ENCODE data around the gene NUDCD2. TPM values are rescaled to one million over a fixed set of nuclear protein-coding genes. Genes with fewer than 3 reads are reported as not detected.
"Not testable (repeated sequence)": the region's sequence is repeated elsewhere in the genome, so short reads cannot be mapped to it uniquely, and the experiment has no call there.

NUDCD2 gene
- total and polyA plus RNA-seq, 7 experiments from 2014 or later: 17.9 to 62.8 (median 27.5) TPM

- Histone ChIP-seq H3K27ac (ENCODE audit: low read depth, low read length) (peak overlapping the region; percentile 96), H3K9me3 (ENCODE audit: control insufficient read depth in 2 of 3, low read length in 3 of 3) (no peaks in the 10 kb centered on the region), H3K4me1 (ENCODE audit: control insufficient read depth in 2 of 2, insufficient read depth in 2 of 2, low read length in 2 of 2) (peaks cover 24 to 28% of the 10 kb centered on the region in 2 donors), H3K36me3 (ENCODE audit: control insufficient read depth in 2 of 3, insufficient read depth in 3 of 3, low read length in 3 of 3) (peaks cover 0 to 6% (median 0%) of the 10 kb centered on the region in 3 experiments), H3K27me3 (ENCODE audit: control insufficient read depth in 2 of 2, insufficient read depth in 2 of 2, low read length in 2 of 2) (peaks cover 0 to 5% of the 10 kb centered on the region in 2 donors), H3K4me3 (ENCODE audit: low read length) (peak overlapping the region; percentile 84)
- Mint-ChIP-seq H3K27ac (peak overlapping the region; percentile 79 to 99 (median 93)), H3K9me3 (no peaks in the 10 kb centered on the region), H3K27me3 (peaks cover 0 to 22% (median 4%) of the 10 kb centered on the region in 5 donors), H3K4me3 (peak overlapping the region; percentile 86 to 97 (median 95)), H3K4me1 (peaks cover 20 to 51% (median 47%) of the 10 kb centered on the region in 7 donors), H3K36me3 (peaks cover 0 to 18% (median 0%) of the 10 kb centered on the region in 5 donors)
- ATAC-seq: no peak
- no peak for DNase-seq
- ChIA-PET CTCF (no interaction called here), POLR2A (no interaction called here)
- intact Hi-C loops (cut with micrococcal nuclease): no loop called here
Observed at GRCh38 chr5:163436515-163436914, 23.4 kb downstream of the NUDCD2 start.

GRCh38 chr5:163434401-163434866, 25.5 kb downstream of the NUDCD2 start:
- H3K4me3 Mint-ChIP-seq: peak overlapping the region in 2 of 10 donors; percentile 27 to 61

GRCh38 chr5:163433271-163433670, 26.6 kb downstream of the NUDCD2 start:
- Histone ChIP-seq H3K4me3 (ENCODE audit: low read length) (no peak overlapping the region), H3K27me3 (ENCODE audit: control insufficient read depth in 2 of 2, insufficient read depth in 2 of 2, low read length in 2 of 2) (peaks cover 0 to 5% of the 10 kb centered on the region in 2 donors), H3K9me3 (ENCODE audit: control insufficient read depth in 2 of 3, low read length in 3 of 3) (no peaks in the 10 kb centered on the region), H3K4me1 (ENCODE audit: control insufficient read depth in 2 of 2, insufficient read depth in 2 of 2, low read length in 2 of 2) (peaks cover 3 to 5% of the 10 kb centered on the region in 2 donors), H3K36me3 (ENCODE audit: control insufficient read depth in 2 of 3, insufficient read depth in 3 of 3, low read length in 3 of 3) (peaks cover 0 to 6% (median 0%) of the 10 kb centered on the region in 3 experiments), H3K27ac (ENCODE audit: low read depth, low read length) (no peak overlapping the region)
- Mint-ChIP-seq H3K27me3 (peaks cover 0 to 24% (median 4%) of the 10 kb centered on the region in 5 donors), H3K4me1 (peaks cover 4 to 20% (median 16%) of the 10 kb centered on the region in 7 donors), H3K27ac (peak overlapping the region in 1 of 9 donors; percentile 29), H3K9me3 (no peaks in the 10 kb centered on the region), H3K36me3 (peaks cover 0 to 4% (median 0%) of the 10 kb centered on the region in 5 donors), H3K4me3 (no peak overlapping the region)
- ATAC-seq (no peak), DNase-seq (no peak)
- ChIA-PET CTCF (no interaction called here), POLR2A (no interaction called here)
- intact Hi-C loops (cut with micrococcal nuclease): no loop called here

More at GRCh38 chr5:163434401-163434866, 25.5 kb downstream of the NUDCD2 start:
- no peaks in the 10 kb centered on the region for H3K9me3 Mint-ChIP-seq
- DNase-seq: no peak
- ChIA-PET CTCF (no interaction called here), POLR2A (no interaction called here)
- Histone ChIP-seq H3K9me3 (ENCODE audit: control insufficient read depth in 2 of 3, low read length in 3 of 3) (no peaks in the 10 kb centered on the region), H3K27me3 (ENCODE audit: control insufficient read depth in 2 of 2, insufficient read depth in 2 of 2, low read length in 2 of 2) (peaks cover 0 to 5% of the 10 kb centered on the region in 2 donors), H3K4me3 (ENCODE audit: low read length) (no peak overlapping the region), H3K36me3 (ENCODE audit: control insufficient read depth in 2 of 3, insufficient read depth in 3 of 3, low read length in 3 of 3) (peaks cover 0 to 6% (median 0%) of the 10 kb centered on the region in 3 experiments), H3K27ac (ENCODE audit: low read depth, low read length) (no peak overlapping the region), H3K4me1 (ENCODE audit: control insufficient read depth in 2 of 2, insufficient read depth in 2 of 2, low read length in 2 of 2) (peaks cover 14% of the 10 kb centered on the region in 2 donors)
- peaks cover 0 to 23% (median 4%) of the 10 kb centered on the region in 5 donors for H3K27me3 Mint-ChIP-seq
- peaks cover 13 to 32% (median 27%) of the 10 kb centered on the region in 7 donors for H3K4me1 Mint-ChIP-seq
- peak overlapping the region in 2 of 9 donors; percentile 61 to 72 for H3K27ac Mint-ChIP-seq
- ATAC-seq: no peak
- peaks cover 0 to 8% (median 0%) of the 10 kb centered on the region in 5 donors for H3K36me3 Mint-ChIP-seq
- intact Hi-C loops (cut with micrococcal nuclease): no loop called here

- H3K4me1 Mint-ChIP-seq: peaks cover 0 to 17% (median 12%) of the 10 kb centered on the region in 7 donors
- Histone ChIP-seq H3K4me3 (ENCODE audit: low read length) (no peak overlapping the region), H3K9me3 (ENCODE audit: control insufficient read depth in 2 of 3, low read length in 3 of 3) (no peaks in the 10 kb centered on the region), H3K27me3 (ENCODE audit: control insufficient read depth in 2 of 2, insufficient read depth in 2 of 2, low read length in 2 of 2) (peaks cover 0 to 5% of the 10 kb centered on the region in 2 donors), H3K4me1 (ENCODE audit: control insufficient read depth in 2 of 2, insufficient read depth in 2 of 2, low read length in 2 of 2) (peaks cover 0 to 5% of the 10 kb centered on the region in 2 donors), H3K27ac (ENCODE audit: low read depth, low read length) (no peak overlapping the region), H3K36me3 (ENCODE audit: control insufficient read depth in 2 of 3, insufficient read depth in 3 of 3, low read length in 3 of 3) (peaks cover 0 to 4% (median 0%) of the 10 kb centered on the region in 3 experiments)
- ChIA-PET POLR2A (no interaction called here), CTCF (no interaction called here)
- no peak for ATAC-seq
- H3K4me3 Mint-ChIP-seq: no peak overlapping the region
- H3K27ac Mint-ChIP-seq: peak overlapping the region in 1 of 9 donors; percentile 29
- H3K9me3 Mint-ChIP-seq: no peaks in the 10 kb centered on the region
- intact Hi-C loops (cut with micrococcal nuclease): no loop called here
- peaks cover 0 to 4% (median 0%) of the 10 kb centered on the region in 5 donors for H3K36me3 Mint-ChIP-seq
- no peak for DNase-seq
- H3K27me3 Mint-ChIP-seq: peaks cover 0 to 27% (median 4%) of the 10 kb centered on the region in 5 donors
Observed at GRCh38 chr5:163432544-163432943, 27.4 kb downstream of the NUDCD2 start.

GRCh38 chr5:163426128-163426527, 33.8 kb downstream of the NUDCD2 start:
- CTCF ChIA-PET; H3K9me3 Mint-ChIP-seq; H3K36me3 ChIP-seq (ENCODE audit: control insufficient read depth in 2 of 3, insufficient read depth in 3 of 3, low read length in 3 of 3); H3K27ac ChIP-seq (ENCODE audit: low read depth, low read length); H3K36me3 Mint-ChIP-seq; H3K4me1 ChIP-seq (ENCODE audit: control insufficient read depth in 2 of 2, insufficient read depth in 2 of 2, low read length in 2 of 2); ATAC-seq; H3K9me3 ChIP-seq (ENCODE audit: control insufficient read depth in 2 of 3, low read length in 3 of 3); intact Hi-C loops (cut with micrococcal nuclease); H3K4me1 Mint-ChIP-seq; H3K4me3 ChIP-seq (ENCODE audit: low read length); DNase-seq; H3K27ac Mint-ChIP-seq; H3K27me3 ChIP-seq (ENCODE audit: control insufficient read depth in 2 of 2, insufficient read depth in 2 of 2, low read length in 2 of 2): not testable (repeated sequence)
- POLR2A ChIA-PET: interaction anchor here (0.6 kb wide), 1 partner anchor 17 kb away, joined by 3 read pairs; no protein-coding TSS in a partner anchor
- H3K27me3 Mint-ChIP-seq: peaks cover 0 to 19% (median 6%) of the 10 kb centered on the region in 5 donors
- H3K4me3 Mint-ChIP-seq: peak overlapping the region in 1 of 10 donors; percentile 2

GRCh38 chr5:163424836-163425235, 35.1 kb downstream of the NUDCD2 start:
- Mint-ChIP-seq H3K4me3 (no peak overlapping the region), H3K9me3 (no peaks in the 10 kb centered on the region), H3K4me1 (peaks cover 4 to 9% (median 8%) of the 10 kb centered on the region in 7 donors), H3K36me3 (peaks cover 0 to 6% (median 0%) of the 10 kb centered on the region in 5 donors), H3K27me3 (peaks cover 0 to 20% (median 7%) of the 10 kb centered on the region in 5 donors), H3K27ac (no peak overlapping the region)
- intact Hi-C loops (cut with micrococcal nuclease): no loop called here
- DNase-seq: no peak
- ATAC-seq: no peak
- H3K27ac ChIP-seq (ENCODE audit: low read depth, low read length): no peak overlapping the region
- ChIA-PET POLR2A (no interaction called here), CTCF (no interaction called here)
- no peaks in the 10 kb centered on the region for H3K4me1 ChIP-seq (ENCODE audit: control insufficient read depth in 2 of 2, insufficient read depth in 2 of 2, low read length in 2 of 2)
- no peaks in the 10 kb centered on the region for H3K27me3 ChIP-seq (ENCODE audit: control insufficient read depth in 2 of 2, insufficient read depth in 2 of 2, low read length in 2 of 2)
- no peaks in the 10 kb centered on the region for H3K9me3 ChIP-seq (ENCODE audit: control insufficient read depth in 2 of 3, low read length in 3 of 3)
- H3K4me3 ChIP-seq (ENCODE audit: low read length): no peak overlapping the region
- H3K36me3 ChIP-seq (ENCODE audit: control insufficient read depth in 2 of 3, insufficient read depth in 3 of 3, low read length in 3 of 3): no peaks in the 10 kb centered on the region

- H3K4me3 Mint-ChIP-seq; ATAC-seq; DNase-seq; H3K27me3 ChIP-seq (ENCODE audit: control insufficient read depth in 2 of 2, insufficient read depth in 2 of 2, low read length in 2 of 2); H3K36me3 Mint-ChIP-seq; H3K36me3 ChIP-seq (ENCODE audit: control insufficient read depth in 2 of 3, insufficient read depth in 3 of 3, low read length in 3 of 3); H3K9me3 Mint-ChIP-seq; H3K4me1 Mint-ChIP-seq; H3K4me1 ChIP-seq (ENCODE audit: control insufficient read depth in 2 of 2, insufficient read depth in 2 of 2, low read length in 2 of 2); H3K4me3 ChIP-seq (ENCODE audit: low read length); CTCF ChIA-PET; H3K9me3 ChIP-seq (ENCODE audit: control insufficient read depth in 2 of 3, low read length in 3 of 3); intact Hi-C loops (cut with micrococcal nuclease); POLR2A ChIA-PET; H3K27ac ChIP-seq (ENCODE audit: low read depth, low read length): not testable (repeated sequence)
- Mint-ChIP-seq H3K27ac (peak overlapping the region in 1 of 9 donors; percentile 24), H3K27me3 (peaks cover 29 to 41% (median 33%) of the 10 kb centered on the region in 5 donors)
Observed at GRCh38 chr5:163415673-163416072, 44.2 kb downstream of the NUDCD2 start.

Data from naive thymus-derived CD4-positive, alpha-beta T cell (primary cell).